ENCODE data around the gene MAST3.
A peak's percentile ranks its signal among the peaks of the same experiment; 100 is the strongest.
"Not testable (repeated sequence)": the region's sequence is repeated elsewhere in the genome, so short reads cannot be mapped to it uniquely, and the experiment has no call there.

The MAST3 gene

GRCh38 chr19:18143902-18144301 lies 46.3 kb downstream of the MAST3 start:
- DNase-seq: no peak

GRCh38 chr19:18144361-18144760 lies 46.8 kb downstream of the MAST3 start:
- no peak for DNase-seq

- DNase-seq: no peak
Measured at GRCh38 chr19:18144906-18145305, 47.3 kb downstream of the MAST3 start.

- no peak for DNase-seq
Measured at GRCh38 chr19:18145391-18145999, 47.9 kb downstream of the MAST3 start.

- DNase-seq: no peak
Measured at GRCh38 chr19:18147396-18147795, 49.8 kb downstream of the MAST3 start.

- no peak for DNase-seq
Measured at GRCh38 chr19:18149596-18149975, 52.0 kb downstream of the MAST3 start.

GRCh38 chr19:18150776-18151624 lies 53.4 kb downstream of the MAST3 start:
- no peak for DNase-seq

- DNase-seq: peak; percentile 98
Measured at GRCh38 chr19:18152442-18152816, 54.9 kb downstream of the MAST3 start.

GRCh38 chr19:18152817-18153555 lies 55.4 kb downstream of the MAST3 start, which contains the start of gene PIK3R2:
TSS of gene PIK3R2 (plus strand) at chr19:18153163. CDS start at chr19:18155880, 2,717 bp downstream.
- DNase-seq: peak; percentile 100

GRCh38 chr19:18153556-18154134 lies 56.1 kb downstream of the MAST3 start:
- peak; percentile 21 for DNase-seq

GRCh38 chr19:18155095-18156087 lies 57.8 kb downstream of the MAST3 start:
- DNase-seq: no peak

- DNase-seq: no peak
Measured at GRCh38 chr19:18156268-18156667, 58.7 kb downstream of the MAST3 start.

- no peak for DNase-seq
Measured at GRCh38 chr19:18156841-18157464, 59.4 kb downstream of the MAST3 start.

GRCh38 chr19:18157465-18158063 lies 60.0 kb downstream of the MAST3 start:
- DNase-seq: no peak

GRCh38 chr19:18158467-18158866 lies 60.9 kb downstream of the MAST3 start:
- no peak for DNase-seq

GRCh38 chr19:18159059-18159616 lies 61.6 kb downstream of the MAST3 start:
- not testable (repeated sequence) for DNase-seq

- no peak for DNase-seq
Measured at GRCh38 chr19:18159810-18160209, 62.2 kb downstream of the MAST3 start.

GRCh38 chr19:18160493-18160970 lies 63.0 kb downstream of the MAST3 start:
- DNase-seq: no peak

GRCh38 chr19:18160971-18161635 lies 63.5 kb downstream of the MAST3 start:
- DNase-seq: peak; percentile 75

- DNase-seq: no peak
Measured at GRCh38 chr19:18161636-18162002, 64.0 kb downstream of the MAST3 start.

Data from activated CD4-positive, alpha-beta T cell treated with anti-CD3 and anti-CD28 coated beads, Interleukin-2, amount 50 U/mL, for 1 hour (primary cell).